Pancreas (tissue), 10 donors: ENCODE measurements around the gene PLEKHG2. TPM values are rescaled to one million over a fixed set of nuclear protein-coding genes. Genes with fewer than 3 reads are reported as not detected.

ENCODE experiments used
- ATAC-seq, 4 donors: fragments of 200-7000 bp; cut with Tn5 transposase; one replicate each; pipeline versions ENCODE4 v1.8.0 to v1.9.1; 2020; ENCODE audit warnings: mild to moderate bottlenecking in 4 of 4, moderate library complexity in 4 of 4
- DNase-seq, 6 donors: peaks; one replicate each; pipeline ENCODE4 v3.0.0-alpha.2; 2020
- FAIRE-seq: peaks from 2 replicates; lab custom pipeline; 2012; peaks lifted over from hg19 to GRCh38; lab: Jason Lieb, UNC
- H3K27ac ChIP-seq, 4 donors: fragments of 200-600 bp; sonication (generic); 1 replicate in 3 of 4; 2 replicates in 1 of 4; pipeline versions ENCODE4 v1.5.0 to v1.8.0; 2020
- H3K27me3 ChIP-seq, 4 donors: fragments of 200-600 bp; one replicate each; pipeline ENCODE4 v1.8.0; 2021
- H3K36me3 ChIP-seq, 3 donors: fragments of 200-600 bp; sonication (generic) in 1 of 3; one replicate each; pipeline versions ENCODE4 v1.5.0 to v1.8.0; 2020 to 2021
- H3K4me1 ChIP-seq, 3 donors: fragments of 200-600 bp; one replicate each; pipeline ENCODE4 v1.8.0; 2021
- H3K4me3 ChIP-seq, 4 donors: fragments of 200-600 bp; sonication (generic) in 2 of 4; one replicate each; pipeline versions ENCODE4 v1.5.0 to v1.8.0; 2020 to 2021
- H3K9me3 ChIP-seq, 4 donors: fragments of 200-600 bp; one replicate each; pipeline ENCODE4 v1.8.0; 2021
- CTCF ChIP-seq, 4 donors: fragments of 200-600 bp; sonication (generic) in 3 of 4; IDR thresholded peaks; one replicate each; pipeline versions ENCODE4 v1.5.0 to v1.8.0; 2021; ENCODE audit warnings: antibody characterized with exemption in 4 of 4
- WGBS, 2 donors: extraction: QIAGEN DNeasy Blood & Tissue Kit; methylation state at CpG; one replicate each; pipeline ENCODE4 v1.1.7; 2013; 5-methylcytosine and 5-hydroxymethylcytosine counted together
- intact Hi-C, 3 donors: fragments of 100-400 bp; cut with DNase I; formaldehyde crosslinking; loops; one replicate each; pipeline versions ENCODE4 v1.11.1 to v1.14.2; 2022
- polyA plus RNA-seq, 2 donors: library from polyadenylated mRNA; stranded (reverse); fragments of 200-250 nt; gene quantifications; one replicate each; pipeline ENCODE4 v1.2.3, GENCODE V29; 2013
- total RNA-seq, 6 donors: library from RNA; stranded (reverse); fragmentation: NEBNext Ultra II Directional in 4 of 6; extraction: Animal tissue kit (Norgen Biotek cat#: 25700) in 4 of 6; gene quantifications; one replicate each; pipeline versions ENCODE4 v1.2.1 to v1.2.4, GENCODE V29; 2021 to 2023
- donor health status: healthy with polysubstance abuse.
- donor health status: DM: no; HTN: no; CAD: no; lungs with moderate emphysema.
- donor health status: DM: no; HTN: no; CAD: no.
- donor health status: control.
- donor health status: control.
- donor health status: Bipolar disorder and iron deficiency.
- donor health status: DM: yes; HTN: yes; CAD: no.
- donor health status: DM: no; HTN: no; CAD: no.
- donor health status: DM: no; HTN: no; CAD: no.
- donor health status: DM: yes; HTN: yes; CAD: no.

PLEKHG2 gene
- total RNA-seq (10 to 100 TPM in 1 of 6 donors, 1 to 10 TPM in 5; 3.1 to 15.0 (median 7.8) TPM), polyA plus RNA-seq (10 to 100 TPM in 1 of 2 donors, 1 to 10 TPM in 1; 6.8 to 12.8 TPM)

GRCh38 chr19:39412100-39412866 lies at the start of gene PLEKHG2:
TSS of gene PLEKHG2 (plus strand) at chr19:39412669. CDS start at chr19:39414087, 1,418 bp downstream.
- intact Hi-C loops: no loop called here
- DNase-seq: peak; percentile 94 to 98 (median 96)
- peak in 3 of 4 donors; percentile 59 to 76 (median 69) for TF ChIP-seq CTCF (IDR thresholded peaks at IDR 0.05)
- peak within 1 kb of the TSS; percentile 89 to 99 (median 94) for H3K27ac ChIP-seq
- H3K36me3 ChIP-seq: peaks cover 0 to 5% (median 0%) of the 10 kb centered on the region in 3 donors
- peak; percentile 98 for FAIRE-seq
- no peaks in the 10 kb centered on the region for H3K27me3 ChIP-seq
- H3K9me3 ChIP-seq: no peaks in the 10 kb centered on the region
- H3K4me3 ChIP-seq: peak within 1 kb of the TSS; percentile 60 to 96 (median 74)
- peak; percentile 63 to 71 (median 68) for ATAC-seq
- WGBS, 2 donors: 0% methylated on average over 52 to 60 of the region's 60 CpGs
- H3K4me1 ChIP-seq: peaks cover 12 to 20% (median 15%) of the 10 kb centered on the region in 3 donors

- TF ChIP-seq CTCF (IDR thresholded peaks at IDR 0.05): no peak
- DNase-seq: no peak
- peak in 3 of 4 donors; percentile 28 to 68 (median 51) for ATAC-seq
- Histone ChIP-seq H3K4me1 (no peaks in the 10 kb centered on the region), H3K4me3 (no peak overlapping the region), H3K36me3 (peaks cover 3 to 24% (median 6%) of the 10 kb centered on the region in 3 donors), H3K27ac (no peak overlapping the region), H3K27me3 (no peaks in the 10 kb centered on the region), H3K9me3 (no peaks in the 10 kb centered on the region)
- FAIRE-seq: no peak
- 62 to 72% methylated on average over 6 of the region's 6 CpGs for whole genome bisulfite sequencing, 2 donors
- intact Hi-C loops: no loop called here
Observed at GRCh38 chr19:39362682-39363657, 49.5 kb upstream of the PLEKHG2 start.

- intact Hi-C loops: no loop called here
- no peak overlapping the region for H3K27ac ChIP-seq
- no peaks in the 10 kb centered on the region for H3K9me3 ChIP-seq
- DNase-seq (no peak), FAIRE-seq (no peak), ATAC-seq (peak in 2 of 4 donors; percentile 31 to 36)
- TF ChIP-seq CTCF (IDR thresholded peaks at IDR 0.05): no peak
- H3K36me3 ChIP-seq: peaks cover 0 to 13% (median 5%) of the 10 kb centered on the region in 3 donors
- no peak overlapping the region for H3K4me3 ChIP-seq
- H3K4me1 ChIP-seq: no peaks in the 10 kb centered on the region
- no peaks in the 10 kb centered on the region for H3K27me3 ChIP-seq
- WGBS, 2 donors: 80 to 93% methylated on average over 5 of the region's 5 CpGs
Observed at GRCh38 chr19:39363901-39364457, 48.5 kb upstream of the PLEKHG2 start.

- no peak overlapping the region for H3K27ac ChIP-seq
- H3K4me3 ChIP-seq: no peak overlapping the region
- DNase-seq (no peak), ATAC-seq (no peak), FAIRE-seq (no peak)
- TF ChIP-seq CTCF (IDR thresholded peaks at IDR 0.05): no peak
- H3K4me1 ChIP-seq: no peaks in the 10 kb centered on the region
- intact Hi-C loops: no loop called here
- H3K36me3 ChIP-seq: peaks cover 0 to 18% (median 6%) of the 10 kb centered on the region in 3 donors
- WGBS, 2 donors: 98 to 100% methylated on average over 1 of the region's 1 CpG
- no peaks in the 10 kb centered on the region for H3K9me3 ChIP-seq
- no peaks in the 10 kb centered on the region for H3K27me3 ChIP-seq
Observed at GRCh38 chr19:39365531-39365930, 46.9 kb upstream of the PLEKHG2 start.
